Activated CD4-positive, CD25-positive, alpha-beta regulatory T cell (primary cell): ENCODE results near the gene LGI4.
"Not testable (repeated sequence)": the region's sequence is repeated elsewhere in the genome, so short reads cannot be mapped to it uniquely, and the experiment has no call there.

Experiments
- DNase-seq, 4 experiments: peaks; one replicate each; lab custom pipeline; 2025; lab: John Stamatoyannopoulos, UW

The LGI4 gene

GRCh38 chr19:35141837-35142605 lies 7.2 kb upstream of the LGI4 start:
- DNase-seq, result no peak

- peak; percentile 93 to 98 (median 96) for DNase-seq
Observed at GRCh38 chr19:35140962-35141836, 6.3 kb upstream of the LGI4 start.

DNA sequence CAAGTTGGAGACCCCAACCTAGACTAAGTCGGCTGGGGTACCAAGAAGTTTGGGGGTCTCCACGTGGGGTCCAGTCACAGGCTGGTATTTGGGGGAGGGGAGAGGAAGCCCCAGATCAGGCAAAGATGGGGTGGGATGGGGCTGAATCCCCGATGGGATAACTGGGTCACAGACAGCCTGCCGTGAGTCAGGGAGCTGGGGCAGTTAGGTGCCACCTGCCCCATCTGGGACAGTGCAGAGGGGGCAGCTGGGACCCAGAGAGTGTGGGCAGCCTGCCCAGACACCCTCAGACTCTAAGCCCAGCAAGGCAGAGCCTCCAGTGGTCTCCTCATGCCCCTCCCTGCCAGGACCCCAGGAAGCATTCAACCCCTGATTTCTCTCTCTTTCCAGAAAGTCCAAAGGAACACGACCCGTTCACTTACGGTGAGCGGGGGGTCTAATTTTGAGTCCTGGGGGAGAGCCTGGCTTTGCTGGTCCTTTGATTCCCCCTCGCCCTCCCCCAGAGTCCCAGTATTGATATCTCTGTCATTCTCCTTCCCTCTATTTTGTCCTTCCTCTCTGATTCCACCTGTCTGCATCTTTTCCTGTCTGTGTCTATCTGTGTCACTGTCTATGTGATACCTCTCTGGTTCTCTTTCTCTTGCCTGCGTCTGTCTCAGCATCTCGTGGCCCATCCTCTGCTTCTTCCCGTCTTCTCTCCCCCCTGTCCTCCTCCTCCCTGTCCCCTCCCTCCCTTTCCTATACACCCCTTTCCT lies 5.5 kb upstream of the LGI4 start:
- DNase-seq, result no peak

DNA sequence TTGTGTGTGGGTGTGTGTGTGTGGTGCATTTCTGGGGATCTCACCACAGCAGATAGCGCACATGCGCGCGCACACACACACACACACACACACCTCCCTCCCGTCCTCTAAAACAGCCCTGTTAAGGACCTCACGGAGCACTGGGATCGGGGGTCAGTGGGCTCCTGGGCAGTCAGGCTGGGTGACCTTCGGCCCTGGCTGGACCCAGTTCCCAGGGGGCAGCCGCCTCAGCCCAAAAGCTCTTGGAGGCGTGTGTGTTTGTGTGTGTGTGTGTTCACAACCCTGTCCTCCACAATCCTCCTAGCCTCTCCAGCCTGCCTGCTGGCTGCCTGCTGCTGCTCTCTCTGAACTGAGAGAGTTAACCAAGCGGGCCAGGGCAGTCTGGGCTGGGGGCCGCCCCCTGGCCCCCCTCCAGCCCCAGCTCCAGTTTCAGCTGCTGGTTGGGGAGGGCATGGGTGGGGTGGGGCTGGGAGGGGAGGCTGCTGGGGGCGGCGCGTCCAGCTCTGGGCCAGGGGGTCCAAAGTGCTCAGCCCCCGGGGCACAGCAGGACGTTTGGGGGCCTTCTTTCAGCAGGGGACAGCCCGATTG lies 3.5 kb upstream of the LGI4 start, which contains the start of gene FXYD1:
Gene FXYD1 (plus strand): TSS at position 520 of the 588 bp plus-strand sequence. CDS start 1,256 bp downstream, outside the sequence.
- no peak for DNase-seq

DNA sequence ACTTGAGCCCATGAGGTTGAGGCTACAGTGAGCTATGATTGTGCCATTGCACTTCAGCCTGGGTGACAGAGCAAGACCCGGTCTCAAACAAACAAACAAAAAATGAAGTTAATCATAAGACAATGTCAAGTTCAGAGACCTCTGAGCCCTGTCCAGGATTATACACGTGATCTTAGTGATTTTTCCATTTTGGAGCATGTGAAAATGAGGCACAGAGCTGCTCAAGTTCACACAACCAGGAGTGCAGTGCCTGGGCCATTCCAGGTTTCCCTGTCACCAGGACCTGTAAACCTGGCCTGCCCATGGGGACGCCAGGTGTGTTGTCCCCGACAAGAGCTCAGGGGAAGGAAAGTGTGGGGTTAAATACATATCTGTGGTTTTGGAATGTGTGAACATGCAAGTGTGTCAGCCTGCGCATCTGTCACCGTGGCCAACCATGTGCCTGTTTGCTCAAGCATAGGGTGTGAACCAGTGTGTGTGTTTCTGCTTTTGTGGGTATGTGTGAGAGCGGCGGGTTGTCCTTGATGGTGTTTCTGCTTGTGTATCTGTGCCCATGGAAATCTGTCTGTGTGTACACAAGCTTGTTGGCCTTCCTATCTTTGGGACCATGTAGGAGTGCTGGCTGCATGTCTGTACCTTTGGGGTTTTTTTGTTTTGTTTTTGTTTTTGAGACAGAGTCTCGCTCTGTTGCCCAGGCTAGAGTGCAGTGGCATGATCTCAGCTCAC lies 2.3 kb upstream of the LGI4 start:
- DNase-seq, result no peak

DNA sequence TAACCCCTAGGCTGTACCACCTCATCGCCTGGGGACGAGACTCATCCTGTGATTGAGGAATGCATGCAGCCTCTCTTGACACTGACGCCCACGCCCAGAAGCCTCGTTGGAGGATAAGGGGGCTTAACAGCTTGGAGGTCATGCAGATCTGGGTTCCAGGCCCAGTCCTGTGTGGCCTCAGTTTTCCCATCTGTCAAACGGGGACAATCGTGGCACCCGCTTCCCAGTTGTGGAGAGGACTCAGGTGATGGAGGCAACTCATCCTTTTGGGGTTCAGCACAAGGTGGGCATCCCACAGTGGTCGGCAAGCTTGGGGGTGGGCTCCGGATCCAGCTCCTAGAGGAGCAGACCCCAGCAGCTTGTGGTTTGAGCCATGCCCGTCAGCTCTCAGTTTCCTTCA lies 1.4 kb upstream of the LGI4 start:
- DNase-seq, result no peak

DNA sequence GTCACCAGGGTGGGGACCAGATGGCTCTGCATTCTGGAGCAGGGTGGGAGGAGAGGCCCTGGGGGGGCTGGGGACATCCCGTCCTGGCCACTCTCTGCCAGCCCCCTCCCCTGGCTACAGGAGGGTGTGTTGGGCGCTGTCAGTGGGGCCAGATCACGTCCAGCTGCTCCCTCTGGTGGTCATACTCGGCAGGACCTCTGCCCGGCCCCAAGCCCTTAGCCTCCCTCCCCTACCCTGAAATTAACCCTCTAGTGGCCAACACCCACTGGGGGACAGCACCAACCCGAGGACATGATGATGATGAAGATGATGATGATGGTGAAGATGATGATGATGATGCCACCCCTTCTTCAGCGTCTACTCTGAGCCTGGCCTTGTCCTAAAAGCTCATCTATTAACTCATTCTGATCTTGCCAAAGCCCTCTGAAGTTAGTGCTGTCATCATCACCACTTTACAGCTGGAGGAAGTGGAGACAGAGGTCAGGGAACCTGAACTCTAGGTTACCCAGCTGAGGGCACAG lies 590 bp upstream of the LGI4 start:
- DNase-seq, result peak; percentile 37 to 55 (median 46)

DNA sequence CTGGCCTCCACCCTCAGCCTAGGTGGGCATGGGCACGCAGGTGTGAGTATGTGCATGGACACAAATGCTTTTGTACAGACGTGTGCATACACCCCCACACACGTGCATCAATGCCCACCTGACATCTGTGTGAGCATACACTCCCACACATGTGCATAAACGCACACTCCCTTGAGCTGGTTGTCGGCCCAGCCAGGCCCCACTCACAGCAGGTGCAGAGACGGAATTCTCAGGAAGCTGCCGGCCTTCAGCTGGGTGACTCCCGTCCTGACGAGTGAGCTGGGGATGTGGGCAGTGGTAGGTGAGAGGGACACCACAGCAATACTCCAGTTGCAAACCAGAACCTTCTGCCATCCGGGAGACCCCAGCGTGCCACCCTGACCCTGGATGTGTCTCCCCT lies 1.0 kb downstream of the LGI4 start:
- no peak for DNase-seq

GRCh38 chr19:35132254-35132653 lies 2.6 kb downstream of the LGI4 start:
- no peak for DNase-seq

GRCh38 chr19:35130761-35131720 lies 3.8 kb downstream of the LGI4 start:
- DNase-seq, result no peak

DNA sequence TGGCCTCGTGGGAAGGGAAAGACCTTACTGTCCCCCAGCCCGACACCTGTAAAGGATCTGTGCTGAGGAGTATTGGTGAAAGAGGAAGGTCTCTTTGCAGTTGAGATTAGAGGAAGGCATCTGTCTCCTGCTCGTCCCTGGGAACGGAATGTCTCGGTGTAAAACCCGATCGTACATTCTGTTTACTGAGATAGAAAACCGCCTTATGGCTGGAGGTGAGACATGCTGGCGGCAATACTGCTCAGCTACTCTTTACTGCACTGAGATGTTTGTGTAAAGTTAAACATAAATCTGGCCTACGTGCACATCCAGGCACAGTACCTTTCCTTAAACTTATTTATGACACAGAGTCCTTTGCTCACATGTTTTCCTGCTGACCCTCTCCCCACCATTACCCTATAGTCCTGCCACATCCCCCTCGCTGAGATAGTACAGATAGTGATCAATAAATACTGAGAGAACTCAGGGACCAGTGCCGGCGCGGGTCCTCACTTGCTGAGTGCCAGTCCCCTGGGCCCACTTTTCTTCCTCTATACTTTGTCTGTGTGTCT lies 5.1 kb downstream of the LGI4 start:
- not testable (repeated sequence) for DNase-seq

GRCh38 chr19:35128398-35129057 lies 6.3 kb downstream of the LGI4 start:
- no peak for DNase-seq

DNA sequence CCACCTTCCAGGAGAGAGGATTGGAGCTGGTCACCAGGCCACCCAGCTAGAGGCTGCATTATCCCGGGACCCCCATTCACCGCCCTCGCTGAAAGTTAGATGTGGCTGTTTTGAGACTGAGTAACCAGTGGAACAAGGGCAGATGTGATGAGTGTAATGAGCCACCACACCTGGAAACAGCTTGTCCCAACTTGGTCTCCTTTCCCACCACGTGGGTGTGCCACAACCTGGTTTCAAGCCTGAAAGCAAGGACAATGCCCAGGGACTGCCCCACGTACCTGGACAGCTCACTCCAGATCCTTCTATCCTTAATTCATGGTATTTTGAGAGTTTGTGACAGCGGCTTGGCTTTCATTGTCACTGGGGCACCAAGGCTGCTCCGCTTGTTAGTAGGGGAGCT lies 7.0 kb downstream of the LGI4 start:
- DNase-seq, result no peak

DNA sequence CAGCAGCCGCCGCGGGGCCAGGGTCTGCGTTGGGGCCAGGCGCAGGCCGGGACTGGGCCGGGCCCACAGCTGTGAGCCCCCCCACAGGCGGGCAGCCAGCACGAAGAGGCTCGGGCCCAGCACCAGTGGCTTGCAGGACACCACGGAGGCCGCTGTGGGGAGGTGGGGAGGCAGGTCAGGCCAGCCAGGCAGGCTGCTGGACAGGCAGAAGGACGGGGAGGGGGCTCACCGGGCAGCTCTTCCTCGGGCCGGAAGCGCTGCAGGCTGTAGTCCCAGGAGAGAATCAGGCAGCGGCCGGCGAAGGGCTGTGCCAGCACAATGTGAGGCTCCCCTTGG lies 8.3 kb downstream of the LGI4 start:
- DNase-seq, result no peak

DNA sequence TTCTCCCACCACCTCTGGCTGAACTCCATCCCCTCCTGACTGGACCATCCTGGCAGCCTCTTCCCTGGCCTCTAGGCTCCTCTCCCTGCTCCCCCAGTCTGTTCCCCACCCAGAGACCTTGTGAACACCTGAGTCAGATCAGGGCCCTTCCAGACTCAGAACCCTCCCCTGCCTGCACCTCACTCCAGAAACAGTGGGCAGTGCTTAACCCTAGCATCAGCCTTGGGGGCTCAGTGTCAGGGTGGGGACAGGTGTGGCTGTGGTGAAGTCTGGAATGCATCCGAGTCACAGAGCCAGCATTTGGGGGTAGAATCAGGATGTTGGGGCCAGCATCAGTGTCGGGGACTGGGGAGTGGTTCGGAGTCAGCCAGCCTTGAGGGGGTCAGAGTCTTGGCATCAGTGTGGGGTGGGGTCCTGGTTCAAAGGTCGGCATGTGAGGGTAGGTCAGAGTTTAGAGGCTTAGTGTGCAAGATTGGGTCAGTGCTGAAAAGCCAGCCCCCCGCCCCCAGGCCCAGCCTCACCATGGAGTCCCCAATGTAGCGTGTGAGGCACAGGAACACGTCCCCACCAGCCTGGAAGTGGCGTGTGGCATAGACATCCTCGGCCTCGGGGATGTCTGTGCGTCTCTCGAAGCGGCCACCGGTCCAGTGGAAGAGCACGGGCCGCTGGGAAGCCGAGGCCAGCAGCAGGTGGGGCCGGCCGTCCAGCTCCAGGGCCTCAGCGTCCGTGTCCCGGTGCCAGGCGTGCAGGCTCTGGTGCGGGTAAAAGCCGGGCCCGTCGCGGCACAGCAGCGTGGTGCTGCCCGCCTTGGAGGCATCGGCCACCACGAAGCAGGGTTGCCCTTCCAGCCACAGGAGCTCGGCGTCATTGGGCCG lies 8.9 kb downstream of the LGI4 start:
- DNase-seq, result no peak

GRCh38 chr19:35125270-35125717 lies 9.6 kb downstream of the LGI4 start:
- no peak for DNase-seq

DNA sequence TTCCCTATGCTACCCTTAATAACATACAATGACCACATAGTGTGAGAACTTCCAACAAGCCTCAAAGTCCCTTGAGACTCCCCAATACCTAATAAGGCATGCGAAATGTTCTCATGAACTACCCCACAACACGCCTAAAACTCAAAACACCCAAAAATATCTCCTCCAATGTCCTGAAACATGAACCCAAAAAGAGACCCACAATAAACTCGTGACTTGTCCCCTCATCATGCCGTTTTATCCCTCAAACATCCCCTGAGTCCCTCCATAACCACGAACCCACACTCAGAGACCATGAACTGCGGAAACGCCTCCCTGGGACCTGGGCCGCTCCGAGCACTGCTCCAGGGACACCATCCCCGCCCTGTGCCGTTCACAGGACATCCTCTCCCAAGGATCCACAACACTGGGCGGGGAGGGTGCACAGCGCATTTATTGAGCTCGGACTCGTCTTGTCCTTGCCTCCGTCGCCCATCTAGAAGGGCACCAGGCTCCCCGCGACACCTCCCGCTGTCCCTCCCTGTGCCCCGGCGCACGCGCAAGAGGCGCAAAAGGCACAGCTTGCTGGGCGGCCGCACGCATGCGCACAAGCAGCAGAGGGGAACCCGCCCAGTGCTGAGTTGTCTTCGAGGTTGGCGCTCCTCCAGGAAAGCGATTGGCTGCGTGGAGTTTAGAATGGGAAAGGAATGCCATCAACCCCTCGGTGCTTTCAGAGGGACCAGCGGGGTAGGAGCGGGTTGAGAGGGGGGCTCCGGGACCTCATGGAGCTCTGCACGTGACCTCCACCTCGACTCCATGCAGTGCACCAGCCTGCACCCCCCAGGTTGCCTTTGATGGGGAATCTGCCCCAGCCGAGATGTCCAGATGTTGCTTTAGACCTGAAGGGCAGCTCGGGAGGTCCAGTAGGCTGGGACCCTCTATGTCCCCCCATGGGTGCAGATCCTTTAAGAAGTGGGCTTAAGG lies 10.5 kb downstream of the LGI4 start:
- DNase-seq, result peak; percentile 63 to 74 (median 69)
